ENCODE data around the gene DHCR24.

Gene DHCR24

GRCh38 chr1:54842963-54843362 lies 44.0 kb downstream of the DHCR24 start:
- no peak for FAIRE-seq

GRCh38 chr1:54842206-54842915 lies 44.6 kb downstream of the DHCR24 start:
- FAIRE-seq = no peak

- no peak for FAIRE-seq
Measured at GRCh38 chr1:54839824-54840223, 47.2 kb downstream of the DHCR24 start.

- no peak for FAIRE-seq
Measured at GRCh38 chr1:54838565-54839180, 48.3 kb downstream of the DHCR24 start.

GRCh38 chr1:54837002-54837853 lies 49.8 kb downstream of the DHCR24 start:
- no peak for FAIRE-seq

- no peak for FAIRE-seq
Measured at GRCh38 chr1:54836594-54836993, 50.4 kb downstream of the DHCR24 start.

- FAIRE-seq = no peak
Measured at GRCh38 chr1:54835970-54836369, 51.0 kb downstream of the DHCR24 start.

GRCh38 chr1:54835131-54835898 lies 51.7 kb downstream of the DHCR24 start:
- FAIRE-seq = no peak

- FAIRE-seq = no peak
Measured at GRCh38 chr1:54834007-54834541, 52.9 kb downstream of the DHCR24 start.

- no peak for FAIRE-seq
Measured at GRCh38 chr1:54833121-54833520, 53.9 kb downstream of the DHCR24 start.

GRCh38 chr1:54826226-54826816 lies 60.7 kb downstream of the DHCR24 start:
- FAIRE-seq = no peak

- no peak for FAIRE-seq
Measured at GRCh38 chr1:54825696-54826095, 61.3 kb downstream of the DHCR24 start.

GRCh38 chr1:54823670-54824069 lies 63.3 kb downstream of the DHCR24 start:
- no peak for FAIRE-seq

GRCh38 chr1:54819733-54820132 lies 67.3 kb downstream of the DHCR24 start:
- FAIRE-seq = no peak

- no peak for FAIRE-seq
Measured at GRCh38 chr1:54819195-54819536, 67.8 kb downstream of the DHCR24 start.

- no peak for FAIRE-seq
Measured at GRCh38 chr1:54818461-54819194, 68.4 kb downstream of the DHCR24 start.

GRCh38 chr1:54816951-54817350 lies 70.0 kb downstream of the DHCR24 start:
- FAIRE-seq = no peak

GRCh38 chr1:54816130-54816529 lies 70.9 kb downstream of the DHCR24 start:
- no peak for FAIRE-seq

GRCh38 chr1:54815086-54815876 lies 71.7 kb downstream of the DHCR24 start:
- FAIRE-seq = no peak

- no peak for FAIRE-seq
Measured at GRCh38 chr1:54814571-54814970, 72.4 kb downstream of the DHCR24 start.

GRCh38 chr1:54814126-54814498 lies 72.9 kb downstream of the DHCR24 start:
- FAIRE-seq = no peak
